ENCODE measurements around the gene CMPK2. TPM values are rescaled to one million over a fixed set of nuclear protein-coding genes. Genes with fewer than 3 reads are reported as not detected.
"Not testable (repeated sequence)": the region's sequence is repeated elsewhere in the genome, so short reads cannot be mapped to it uniquely, and the experiment has no call there.

CMPK2 gene
- total RNA-seq, 1 donor from 2014 or later, result 1.9 TPM

GRCh38 chr2:6911721-6912120 is 46.0 kb upstream of the CMPK2 start:
- H3K27ac Mint-ChIP-seq, result no peak overlapping the region
- no peak overlapping the region for H3K4me3 Mint-ChIP-seq
- ChIA-PET CTCF (interaction anchor here (0.7 to 1.0 kb wide), 2 partner anchors 14 to 122 kb away, joined by 3 to 5 read pairs; no protein-coding TSS in a partner anchor), POLR2A (no interaction called here)
- TF ChIP-seq CTCF (IDR thresholded peaks at IDR 0.05), result no peak
- H3K9me3 Mint-ChIP-seq, result no peaks in the 10 kb centered on the region
- DNase-seq, result no peak
- no peak for ATAC-seq (ENCODE audit: low read depth)
- intact Hi-C loops (cut with micrococcal nuclease), result no loop called here
- no peaks in the 10 kb centered on the region for H3K36me3 Mint-ChIP-seq (ENCODE audit: low read depth)
- no peaks in the 10 kb centered on the region for H3K27me3 Mint-ChIP-seq
- H3K4me1 Mint-ChIP-seq, result peaks cover 32% of the 10 kb centered on the region

GRCh38 chr2:6909431-6910385 is 44.0 kb upstream of the CMPK2 start:
- DNase-seq (no peak), ATAC-seq (ENCODE audit: low read depth) (peak; percentile 81)
- no peak for TF ChIP-seq CTCF (IDR thresholded peaks at IDR 0.05)
- Mint-ChIP-seq H3K4me1 (peaks cover 32% of the 10 kb centered on the region), H3K9me3 (no peaks in the 10 kb centered on the region), H3K4me3 (peak overlapping the region; percentile 11), H3K27ac (peak overlapping the region; percentile 18), H3K36me3 (ENCODE audit: low read depth) (no peaks in the 10 kb centered on the region), H3K27me3 (no peaks in the 10 kb centered on the region)
- POLR2A ChIA-PET, result interaction anchor here (0.6 kb wide), 1 partner anchor 12 kb away, joined by 7 read pairs; no protein-coding TSS in a partner anchor
- CTCF ChIA-PET, result interaction anchor here (0.9 to 1.0 kb wide), 3 partner anchors 13 to 187 kb away, joined by 3 to 4 read pairs (median 3); no protein-coding TSS in a partner anchor
- intact Hi-C loops (cut with micrococcal nuclease), result no loop called here

- Mint-ChIP-seq H3K27ac (no peak overlapping the region), H3K36me3 (ENCODE audit: low read depth) (no peaks in the 10 kb centered on the region), H3K4me1 (peaks cover 32% of the 10 kb centered on the region), H3K9me3 (no peaks in the 10 kb centered on the region), H3K27me3 (no peaks in the 10 kb centered on the region), H3K4me3 (no peak overlapping the region)
- no peak for DNase-seq
- ChIA-PET POLR2A (no interaction called here), CTCF (no interaction called here)
- intact Hi-C loops (cut with micrococcal nuclease), result no loop called here
- no peak for TF ChIP-seq CTCF (IDR thresholded peaks at IDR 0.05)
- no peak for ATAC-seq (ENCODE audit: low read depth)
Measured at GRCh38 chr2:6908291-6908690, 42.6 kb upstream of the CMPK2 start.

GRCh38 chr2:6906165-6906741 is 40.5 kb upstream of the CMPK2 start:
- POLR2A ChIA-PET, result no interaction called here
- intact Hi-C loops (cut with micrococcal nuclease), result no loop called here
- ATAC-seq (ENCODE audit: low read depth), result no peak
- no peaks in the 10 kb centered on the region for H3K27me3 Mint-ChIP-seq
- H3K4me3 Mint-ChIP-seq, result no peak overlapping the region
- H3K36me3 Mint-ChIP-seq (ENCODE audit: low read depth), result no peaks in the 10 kb centered on the region
- H3K9me3 Mint-ChIP-seq, result peaks cover 15% of the 10 kb centered on the region
- DNase-seq, result no peak
- H3K27ac Mint-ChIP-seq, result no peak overlapping the region
- TF ChIP-seq CTCF (IDR thresholded peaks at IDR 0.05), result no peak
- CTCF ChIA-PET, result interaction anchor here (1.1 kb wide), 1 partner anchor 11 kb away, joined by 5 read pairs; no protein-coding TSS in a partner anchor
- peaks cover 29% of the 10 kb centered on the region for H3K4me1 Mint-ChIP-seq

- no peak for TF ChIP-seq CTCF (IDR thresholded peaks at IDR 0.05)
- no peak for ATAC-seq (ENCODE audit: low read depth)
- Mint-ChIP-seq H3K36me3 (ENCODE audit: low read depth) (no peaks in the 10 kb centered on the region), H3K27me3 (no peaks in the 10 kb centered on the region), H3K9me3 (peaks cover 15% of the 10 kb centered on the region), H3K4me1 (peaks cover 23% of the 10 kb centered on the region), H3K4me3 (no peak overlapping the region), H3K27ac (no peak overlapping the region)
- ChIA-PET CTCF (interaction anchor here (1.1 kb wide), 1 partner anchor 10 kb away, joined by 5 read pairs; no protein-coding TSS in a partner anchor), POLR2A (no interaction called here)
- no peak for DNase-seq
- intact Hi-C loops (cut with micrococcal nuclease), result no loop called here
Measured at GRCh38 chr2:6905668-6906067, 40.0 kb upstream of the CMPK2 start.

- POLR2A ChIA-PET; CTCF ChIA-PET; H3K27me3 Mint-ChIP-seq; H3K4me1 Mint-ChIP-seq; H3K4me3 Mint-ChIP-seq; H3K36me3 Mint-ChIP-seq (ENCODE audit: low read depth); ATAC-seq (ENCODE audit: low read depth); DNase-seq; H3K27ac Mint-ChIP-seq; intact Hi-C loops (cut with micrococcal nuclease): not testable (repeated sequence)
- H3K9me3 Mint-ChIP-seq, result peaks cover 15% of the 10 kb centered on the region
Measured at GRCh38 chr2:6902581-6902980, 36.9 kb upstream of the CMPK2 start.

All from activated B cell treated with CpG ODN at 0.5 μM for 24 hours (primary cell).